ENCODE data around the gene TAF11L8. TPM values are rescaled to one million over a fixed set of nuclear protein-coding genes. Genes with fewer than 3 reads are reported as not detected.

Gene TAF11L8
- polyA plus RNA-seq, 6 donors from 2014 or later: not detected

Other genes with a start within 250 kb of the TAF11L8 start
- gene TAF11L2, start 92.7 kb downstream of the TAF11L8 start, polyA plus RNA-seq (ENCODE audit: low read depth in 6 of 6): not detected
- gene TAF11L3, start 72.6 kb downstream of the TAF11L8 start, polyA plus RNA-seq (ENCODE audit: low read depth in 6 of 6): not detected
- gene TAF11L4, start 69.2 kb downstream of the TAF11L8 start, polyA plus RNA-seq (ENCODE audit: low read depth in 6 of 6): not detected
- gene TAF11L5, start 65.7 kb downstream of the TAF11L8 start, polyA plus RNA-seq (ENCODE audit: low read depth in 6 of 6): not detected
- gene TAF11L6, start 62.3 kb downstream of the TAF11L8 start, polyA plus RNA-seq (ENCODE audit: low read depth in 6 of 6): not detected
- gene TAF11L7, start 5.2 kb downstream of the TAF11L8 start, polyA plus RNA-seq (ENCODE audit: low read depth in 6 of 6): not detected
- gene TAF11L9, start 3.4 kb upstream of the TAF11L8 start, polyA plus RNA-seq (ENCODE audit: low read depth in 6 of 6): not detected
- not detected for gene TAF11L10, start 6.9 kb upstream of the TAF11L8 start, polyA plus RNA-seq (ENCODE audit: low read depth in 6 of 6)
- gene TAF11L11, start 13.2 kb upstream of the TAF11L8 start, polyA plus RNA-seq (ENCODE audit: low read depth in 6 of 6): not detected
- not detected for gene TAF11L12, start 19.4 kb upstream of the TAF11L8 start, polyA plus RNA-seq (ENCODE audit: low read depth in 6 of 6)
- gene TAF11L13, start 41.1 kb upstream of the TAF11L8 start, polyA plus RNA-seq (ENCODE audit: low read depth in 6 of 6): not detected
- gene TAF11L14, start 43.5 kb upstream of the TAF11L8 start, polyA plus RNA-seq (ENCODE audit: low read depth in 6 of 6): not detected

All from naive B cell (primary cell).